Thymus (tissue), 11 donors: ENCODE data around the gene BRCA1. TPM values are rescaled to one million over a fixed set of nuclear protein-coding genes. Genes with fewer than 3 reads are reported as not detected.

Experiments
- DNase-seq, 9 donors: peaks; one replicate each; pipeline ENCODE4 v3.0.0-alpha.2; 2013; ENCODE audit warnings: low spot score in 9 of 9, low read depth in 6 of 9, missing footprints in 1 of 9
- H3K27ac ChIP-seq, 2 donors: one replicate each; pipeline ENCODE4 v1.5.1; 2013; ENCODE audit warnings: control low read depth in 1 of 2, low read depth in 1 of 2, low read length in 1 of 2, mild to moderate bottlenecking in 1 of 2, moderate library complexity in 1 of 2
- H3K27me3 ChIP-seq, 2 donors: one replicate each; pipeline ENCODE4 v1.5.1; 2013; ENCODE audit warnings: low read length in 1 of 2; ENCODE audit not compliant: control insufficient read depth in 2 of 2, insufficient read depth in 1 of 2
- H3K36me3 ChIP-seq, 2 donors: one replicate each; pipeline ENCODE4 v1.5.1; 2013; ENCODE audit warnings: low read length in 1 of 2, mild to moderate bottlenecking in 1 of 2, moderate library complexity in 1 of 2; ENCODE audit not compliant: control insufficient read depth in 2 of 2, insufficient read depth in 2 of 2
- H3K4me1 ChIP-seq, 2 donors: one replicate each; pipeline ENCODE4 v1.5.1; 2013; ENCODE audit warnings: low read length in 2 of 2; ENCODE audit not compliant: control insufficient read depth in 2 of 2, insufficient read depth in 2 of 2
- H3K4me3 ChIP-seq, 2 donors: one replicate each; pipeline ENCODE4 v1.5.1; 2013; ENCODE audit warnings: low read length in 2 of 2, control low read depth in 1 of 2, mild to moderate bottlenecking in 1 of 2
- H3K9me3 ChIP-seq, 2 donors: one replicate each; pipeline ENCODE4 v1.5.1; 2013; ENCODE audit warnings: low read length in 1 of 2, mild to moderate bottlenecking in 1 of 2; ENCODE audit not compliant: control insufficient read depth in 2 of 2, insufficient read depth in 1 of 2
- WGBS: extraction: QIAGEN DNeasy Blood & Tissue Kit; methylation state at CpG from one replicate; pipeline ENCODE4 v1.1.7; 2013; 5-methylcytosine and 5-hydroxymethylcytosine counted together
- polyA plus RNA-seq: library from polyadenylated mRNA; stranded (reverse); fragments of 200-250 nt; gene quantifications from one replicate; pipeline ENCODE4 v1.2.3, GENCODE V29; 2013
- total RNA-seq: library from RNA; stranded (reverse); fragments of 120-200 nt; gene quantifications from one replicate; pipeline ENCODE4 v1.2.4, GENCODE V29; 2013
- donor health status: healthy.

Gene BRCA1
- total and polyA plus RNA-seq, 2 donors, result 2.0 to 23.8 TPM

- Histone ChIP-seq H3K27ac (no peak overlapping the region), H3K27me3 (peaks cover 0 to 2% of the 10 kb centered on the region in 2 donors), H3K36me3 (no peaks in the 10 kb centered on the region), H3K9me3 (no peaks in the 10 kb centered on the region), H3K4me1 (no peaks in the 10 kb centered on the region), H3K4me3 (no peak overlapping the region)
- 93% methylated on average over 3 of the region's 3 CpGs for WGBS
- no peak for DNase-seq
Observed at GRCh38 chr17:43031666-43032065, 93.5 kb downstream of the BRCA1 start.

GRCh38 chr17:43030137-43030767, 94.9 kb downstream of the BRCA1 start:
- H3K4me1 ChIP-seq, result no peaks in the 10 kb centered on the region
- peaks cover 0 to 12% of the 10 kb centered on the region in 2 donors for H3K27me3 ChIP-seq
- no peak for DNase-seq
- H3K36me3 ChIP-seq, result no peaks in the 10 kb centered on the region
- H3K9me3 ChIP-seq, result no peaks in the 10 kb centered on the region
- H3K27ac ChIP-seq, result no peak overlapping the region
- WGBS, result 93% methylated on average over 6 of the region's 6 CpGs
- no peak overlapping the region for H3K4me3 ChIP-seq

GRCh38 chr17:43028221-43028861, 96.8 kb downstream of the BRCA1 start:
- H3K4me3 ChIP-seq, result no peak overlapping the region
- H3K36me3 ChIP-seq, result no peaks in the 10 kb centered on the region
- H3K27ac ChIP-seq, result no peak overlapping the region
- H3K9me3 ChIP-seq, result no peaks in the 10 kb centered on the region
- DNase-seq, result no peak
- peaks cover 3 to 8% of the 10 kb centered on the region in 2 donors for H3K4me1 ChIP-seq
- H3K27me3 ChIP-seq, result peaks cover 0 to 23% of the 10 kb centered on the region in 2 donors
- WGBS, result 94% methylated on average over 17 of the region's 17 CpGs

DNA sequence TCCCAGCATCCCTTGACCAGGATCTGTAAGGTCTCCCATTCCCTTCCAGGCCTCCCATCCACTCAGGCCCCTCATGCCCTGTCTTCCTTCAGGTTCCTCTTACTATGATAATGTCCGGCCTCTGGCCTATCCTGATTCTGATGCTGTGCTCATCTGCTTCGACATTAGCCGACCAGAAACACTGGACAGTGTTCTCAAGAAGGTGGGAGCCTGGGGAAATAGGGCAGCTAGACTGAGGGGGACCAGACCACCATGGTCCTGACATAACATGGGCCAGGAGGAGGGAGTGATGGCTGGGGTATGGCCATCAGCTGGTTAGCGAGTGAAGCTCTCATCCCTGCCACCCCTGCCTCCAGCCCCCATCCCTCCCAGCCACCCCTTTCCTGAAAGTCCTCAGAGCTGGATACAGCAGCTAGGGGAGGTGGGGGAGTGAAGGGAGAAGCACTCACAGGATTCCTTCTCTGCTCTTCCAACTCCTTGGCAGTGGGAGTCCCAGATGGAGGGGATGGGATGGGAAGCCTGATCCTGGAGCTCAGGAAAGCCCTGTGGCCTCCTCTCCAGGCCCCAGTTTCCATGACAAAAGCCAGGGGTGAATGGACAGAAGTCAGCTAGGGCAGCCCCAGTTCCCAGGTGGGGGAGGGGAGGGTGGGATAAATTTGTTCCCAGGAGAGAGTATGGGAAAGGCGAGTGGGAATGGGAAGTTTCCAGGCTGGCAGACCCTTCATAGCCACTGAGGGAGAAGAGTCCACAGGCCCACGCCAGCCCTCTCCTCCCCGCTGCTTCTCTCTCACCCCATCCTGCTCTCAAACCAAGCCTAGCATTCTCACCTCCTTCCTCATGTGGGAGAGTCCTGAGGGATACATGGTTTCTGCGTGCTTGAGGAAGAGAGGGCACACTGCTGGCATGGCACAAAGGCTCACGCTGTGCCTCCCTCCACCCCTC, 97.8 kb downstream of the BRCA1 start:
- Histone ChIP-seq H3K4me3 (no peak overlapping the region), H3K9me3 (no peaks in the 10 kb centered on the region), H3K27me3 (peaks cover 0 to 23% of the 10 kb centered on the region in 2 donors), H3K4me1 (peaks cover 3 to 12% of the 10 kb centered on the region in 2 donors), H3K36me3 (no peaks in the 10 kb centered on the region), H3K27ac (no peak overlapping the region)
- WGBS, result 87% methylated on average over 9 of the region's 9 CpGs
- DNase-seq, result no peak

DNA sequence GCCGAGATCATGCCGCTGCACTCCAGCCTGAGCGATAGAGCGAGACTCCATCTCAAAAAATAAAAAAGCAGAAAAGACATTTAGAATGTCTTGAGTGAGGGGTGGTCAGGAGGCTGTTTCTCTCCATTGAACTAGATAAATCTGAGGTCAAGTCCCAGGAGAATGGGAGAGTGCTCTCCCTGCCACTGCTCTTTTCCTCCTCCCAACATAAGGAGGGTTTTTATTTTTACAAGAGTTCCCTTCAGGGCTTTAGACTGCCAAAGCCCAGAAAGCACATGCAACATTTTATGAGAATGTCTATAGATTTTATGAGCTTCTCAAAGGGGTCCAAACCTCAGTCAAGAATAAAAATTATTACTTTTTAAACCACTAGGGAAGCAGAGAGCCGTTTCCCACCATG, 98.6 kb downstream of the BRCA1 start:
- Histone ChIP-seq H3K27me3 (peaks cover 0 to 23% of the 10 kb centered on the region in 2 donors), H3K4me1 (peaks cover 3 to 13% of the 10 kb centered on the region in 2 donors), H3K9me3 (no peaks in the 10 kb centered on the region), H3K4me3 (no peak overlapping the region), H3K36me3 (no peaks in the 10 kb centered on the region), H3K27ac (no peak overlapping the region)
- WGBS, result 78% methylated on average over 5 of the region's 5 CpGs
- no peak for DNase-seq

GRCh38 chr17:43025766-43026537, 99.2 kb downstream of the BRCA1 start:
- DNase-seq, result no peak
- H3K4me1 ChIP-seq, result peaks cover 3 to 17% of the 10 kb centered on the region in 2 donors
- no peaks in the 10 kb centered on the region for H3K36me3 ChIP-seq
- H3K27ac ChIP-seq, result no peak overlapping the region
- H3K27me3 ChIP-seq, result peaks cover 0 to 23% of the 10 kb centered on the region in 2 donors
- H3K9me3 ChIP-seq, result no peaks in the 10 kb centered on the region
- no peak overlapping the region for H3K4me3 ChIP-seq
- 84% methylated on average over 15 of the region's 16 CpGs for WGBS

DNA sequence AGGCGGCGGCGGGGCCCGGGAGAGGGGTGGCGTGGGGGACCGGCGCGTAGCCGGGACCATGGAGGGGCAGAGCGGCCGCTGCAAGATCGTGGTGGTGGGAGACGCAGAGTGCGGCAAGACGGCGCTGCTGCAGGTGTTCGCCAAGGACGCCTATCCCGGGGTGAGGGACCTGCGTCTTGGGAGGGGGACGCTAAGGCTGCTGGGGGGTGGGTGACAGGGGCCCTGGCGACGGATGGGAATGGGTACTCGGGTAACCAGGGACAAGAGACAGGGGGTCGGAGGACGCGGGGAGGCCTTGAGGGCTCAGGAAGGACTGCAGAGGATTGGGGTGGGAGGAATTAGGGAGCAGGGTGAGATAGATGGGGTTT, 99.9 kb downstream of the BRCA1 start:
- WGBS, result 7% methylated on average over 27 of the region's 27 CpGs
- Histone ChIP-seq H3K9me3 (no peaks in the 10 kb centered on the region), H3K4me1 (peaks cover 7 to 23% of the 10 kb centered on the region in 2 donors), H3K27me3 (peaks cover 0 to 23% of the 10 kb centered on the region in 2 donors), H3K36me3 (no peaks in the 10 kb centered on the region), H3K4me3 (peak overlapping the region in 1 of 2 donors; percentile 66), H3K27ac (no peak overlapping the region)
- DNase-seq, result peak in 2 of 9 donors; percentile 13 to 18

DNA sequence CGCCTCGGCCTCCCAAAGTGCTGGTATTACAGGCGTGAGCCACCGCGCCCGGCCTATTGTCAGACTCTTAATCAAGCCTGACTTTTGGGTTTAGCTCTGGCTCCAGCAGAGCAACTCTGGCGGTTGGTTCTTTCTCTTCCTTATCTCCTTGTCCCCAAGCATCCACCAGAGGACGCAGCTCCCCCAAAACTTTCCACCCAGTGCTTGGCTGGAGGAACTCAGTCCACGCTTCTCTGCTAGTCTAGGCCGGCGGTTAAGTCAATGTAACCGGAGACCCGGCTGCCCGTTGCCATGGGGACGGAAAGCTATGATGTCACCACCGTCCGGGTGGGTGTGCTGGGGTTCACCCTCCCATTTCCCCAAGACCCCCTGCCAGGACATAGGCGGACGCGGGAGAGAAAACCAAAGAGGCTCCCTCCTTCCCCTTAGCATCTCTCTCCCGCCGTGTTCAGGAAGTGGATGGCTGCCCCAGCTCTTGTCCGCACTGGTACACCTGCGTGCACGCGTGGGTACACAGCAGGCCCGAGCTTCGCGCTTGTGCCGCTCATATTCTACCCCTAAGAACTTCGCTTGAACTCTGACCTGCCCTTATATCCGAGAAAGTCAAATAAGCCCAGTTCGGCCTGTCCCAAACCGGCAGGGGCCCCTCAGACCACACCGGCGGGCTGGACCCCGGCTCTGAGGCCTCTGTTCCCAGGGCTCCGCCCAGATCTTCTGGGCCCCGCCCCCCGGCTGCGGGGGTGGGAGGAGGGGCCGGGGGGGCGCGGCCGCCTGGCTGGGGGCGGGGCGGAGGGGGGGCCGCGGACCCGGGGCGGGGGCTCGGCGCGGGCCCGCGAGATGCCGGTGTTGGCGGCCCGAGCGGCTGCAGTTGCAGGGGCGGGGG, 100.5 kb downstream of the BRCA1 start, which contains the start of gene RND2:
Gene RND2 (plus strand): TSS at position 825 of the 883 bp plus-strand sequence. CDS start 117 bp downstream, outside the sequence.
- peak in 6 of 9 donors; percentile 48 to 85 (median 71) for DNase-seq
- Histone ChIP-seq H3K27ac (peak within 1 kb of the TSS; percentile 2 to 68), H3K9me3 (no peaks in the 10 kb centered on the region), H3K27me3 (peaks cover 0 to 23% of the 10 kb centered on the region in 2 donors), H3K4me3 (peak within 1 kb of the TSS; percentile 48 to 66), H3K36me3 (no peaks in the 10 kb centered on the region), H3K4me1 (peaks cover 12 to 29% of the 10 kb centered on the region in 2 donors)
- WGBS, result under 1% methylated on average over 61 of the region's 61 CpGs
